SK-N-SH treated with all-trans-retinoic acid at 6 μM for 48 hours (cell line): ENCODE measurements around the gene SLC4A5.
"Not testable (repeated sequence)": the region's sequence is repeated elsewhere in the genome, so short reads cannot be mapped to it uniquely, and the experiment has no call there.

Source experiments
- ATAC-seq: fragments of 200-7000 bp; cut with Tn5 transposase; 3 replicates; pipeline ENCODE4 v1.9.1; 2020; ENCODE audit warnings: mild to moderate bottlenecking, moderate library complexity
- ARNTL ChIP-seq: fragments of 450-650 bp; formaldehyde crosslinking; IDR thresholded peaks from 2 replicates; pipeline ENCODE4 v1.5.0; 2020; ENCODE audit warnings: low read depth, mild to moderate bottlenecking, moderate library complexity, borderline replicate concordance
- BACH2 ChIP-seq: fragments of 250-450 bp; sonication (Bioruptor Pico); IDR thresholded peaks from 2 replicates; pipeline ENCODE4 v1.9.0; 2021; ENCODE audit warnings: mild to moderate bottlenecking, borderline replicate concordance
- CSDC2 ChIP-seq: fragments of 250-450 bp; sonication (Bioruptor Pico); IDR thresholded peaks from 2 replicates; pipeline ENCODE4 v1.5.0; 2020; ENCODE audit warnings: mild to moderate bottlenecking, moderate library complexity
- ESRRG ChIP-seq: fragments of 250-450 bp; sonication (Bioruptor Pico); IDR thresholded peaks from 2 replicates; pipeline ENCODE4 v1.6.1; 2021; ENCODE audit warnings: mild to moderate bottlenecking
- GLIS3 ChIP-seq: fragments of 250-450 bp; sonication (Bioruptor Pico); IDR thresholded peaks from 2 replicates; pipeline ENCODE4 v1.5.0; 2020; ENCODE audit warnings: mild to moderate bottlenecking, moderate library complexity
- ISL1 ChIP-seq: fragments of 250-450 bp; sonication (Bioruptor Pico); IDR thresholded peaks from 2 replicates; pipeline ENCODE4 v2.1.2; 2022; ENCODE audit warnings: mild to moderate bottlenecking, moderate library complexity
- OSR1 ChIP-seq: fragments of 250-450 bp; sonication (Bioruptor Pico); IDR thresholded peaks from 2 replicates; pipeline ENCODE4 v1.8.0; 2022; ENCODE audit warnings: moderate library complexity, mild to moderate bottlenecking, inconsistent platforms
- PATZ1 ChIP-seq: fragments of 250-450 bp; sonication (Bioruptor Pico); IDR thresholded peaks from 2 replicates; pipeline ENCODE4 v1.8.0; 2020; ENCODE audit warnings: mild to moderate bottlenecking, moderate library complexity, borderline replicate concordance
- PPARA ChIP-seq: fragments of 250-450 bp; sonication (Bioruptor Pico); IDR thresholded peaks from 2 replicates; pipeline ENCODE4 v1.5.0; 2020; ENCODE audit warnings: mild to moderate bottlenecking, borderline replicate concordance
- RARB ChIP-seq: fragments of 250-450 bp; sonication (Bioruptor Pico); IDR thresholded peaks from 2 replicates; pipeline ENCODE4 v1.8.0; 2021; ENCODE audit warnings: mild to moderate bottlenecking, moderate library complexity
- SNAI2 ChIP-seq: fragments of 250-450 bp; sonication (Bioruptor Pico); IDR thresholded peaks from 2 replicates; pipeline ENCODE4 v1.5.0; 2020; ENCODE audit warnings: mild to moderate bottlenecking, moderate library complexity
- TCF4 ChIP-seq: fragments of 250-450 bp; sonication (Bioruptor Pico); IDR thresholded peaks from 2 replicates; pipeline ENCODE4 v1.8.0; 2021; ENCODE audit warnings: mild to moderate bottlenecking, moderate library complexity, borderline replicate concordance
- TOX ChIP-seq: fragments of 250-450 bp; sonication (Bioruptor Pico); IDR thresholded peaks from 2 replicates; pipeline ENCODE4 v1.8.0; 2021; ENCODE audit warnings: mild to moderate bottlenecking, moderate library complexity, borderline replicate concordance
- ZC3H10 ChIP-seq: fragments of 250-450 bp; sonication (Bioruptor Pico); IDR thresholded peaks from 2 replicates; pipeline ENCODE4 v1.5.1; 2021; ENCODE audit warnings: mild to moderate bottlenecking, moderate library complexity
- ZFP3 ChIP-seq: fragments of 250-450 bp; sonication (Bioruptor Pico); IDR thresholded peaks from 2 replicates; pipeline ENCODE4 v1.5.0; 2020; ENCODE audit warnings: mild to moderate bottlenecking, moderate library complexity
- ZFP30 ChIP-seq: fragments of 450-650 bp; formaldehyde crosslinking; IDR thresholded peaks from 2 replicates; pipeline ENCODE4 v1.5.0; 2022; ENCODE audit warnings: mild to moderate bottlenecking, moderate library complexity
- ZNF565 ChIP-seq: fragments of 450-650 bp; formaldehyde crosslinking; conservative IDR thresholded peaks from 2 replicates; pipeline ENCODE4 v1.5.0; 2020; ENCODE audit warnings: low read depth, mild to moderate bottlenecking, moderate library complexity
- ZNF70 ChIP-seq: fragments of 450-650 bp; formaldehyde crosslinking; IDR thresholded peaks from 2 replicates; pipeline ENCODE4 v1.5.0; 2020; ENCODE audit warnings: mild to moderate bottlenecking, moderate library complexity
- ZNF8 ChIP-seq: fragments of 450-650 bp; formaldehyde crosslinking; IDR thresholded peaks from 2 replicates; pipeline ENCODE4 v1.5.0; 2020; ENCODE audit warnings: mild to moderate bottlenecking, moderate library complexity
- TF ChIP-seq, protein P1 (sequence below): fragments of 250-450 bp; sonication (Bioruptor Pico); IDR thresholded peaks from 2 replicates; pipeline ENCODE4 v1.5.1; 2020; ENCODE audit warnings: low read depth, mild to moderate bottlenecking, moderate library complexity
- TF ChIP-seq, protein P2 (sequence below): fragments of 250-450 bp; sonication (Bioruptor Pico); IDR thresholded peaks from 2 replicates; pipeline ENCODE4 v1.5.0; 2020; ENCODE audit warnings: mild to moderate bottlenecking, moderate library complexity
- TF ChIP-seq, protein P3 (sequence below): fragments of 250-450 bp; sonication (Bioruptor Pico); IDR thresholded peaks from 2 replicates; pipeline ENCODE4 v1.8.0; 2021; ENCODE audit warnings: low read depth, mild to moderate bottlenecking, moderate library complexity, borderline replicate concordance

The SLC4A5 gene

DNA sequence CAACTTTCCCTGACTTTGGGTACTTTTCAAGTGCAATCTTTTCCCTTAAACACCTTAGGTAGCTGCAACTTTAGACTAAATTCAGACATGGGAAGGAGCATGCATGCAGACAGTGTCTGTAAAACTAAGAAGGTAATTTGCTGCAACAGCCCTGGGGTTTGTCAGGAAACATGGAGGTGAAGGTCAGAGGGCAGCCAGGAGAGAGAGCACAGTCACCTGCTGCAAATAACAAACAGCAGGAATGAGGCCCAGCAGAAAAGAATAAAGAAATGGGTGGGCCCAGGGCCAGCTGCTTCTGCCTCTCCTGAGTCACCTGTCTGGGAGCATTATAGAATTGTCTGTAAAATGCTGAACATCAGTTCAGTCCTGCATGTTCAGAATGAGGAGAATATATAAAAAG, 109.6 kb downstream of the SLC4A5 start:
- ATAC-seq = no peak
- TF ChIP-seq, protein P1, sequence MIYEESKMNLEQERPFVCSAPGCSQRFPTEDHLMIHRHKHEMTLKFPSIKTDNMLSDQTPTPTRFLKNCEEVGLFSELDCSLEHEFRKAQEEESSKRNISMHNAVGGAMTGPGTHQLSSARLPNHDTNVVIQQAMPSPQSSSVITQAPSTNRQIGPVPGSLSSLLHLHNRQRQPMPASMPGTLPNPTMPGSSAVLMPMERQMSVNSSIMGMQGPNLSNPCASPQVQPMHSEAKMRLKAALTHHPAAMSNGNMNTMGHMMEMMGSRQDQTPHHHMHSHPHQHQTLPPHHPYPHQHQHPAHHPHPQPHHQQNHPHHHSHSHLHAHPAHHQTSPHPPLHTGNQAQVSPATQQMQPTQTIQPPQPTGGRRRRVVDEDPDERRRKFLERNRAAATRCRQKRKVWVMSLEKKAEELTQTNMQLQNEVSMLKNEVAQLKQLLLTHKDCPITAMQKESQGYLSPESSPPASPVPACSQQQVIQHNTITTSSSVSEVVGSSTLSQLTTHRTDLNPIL (CRISPR knock-in tag) = no peak
- TF ChIP-seq ZFP3 (CRISPR knock-in tag) (no peak), PATZ1 (CRISPR knock-in tag) (no peak), BACH2 (CRISPR knock-in tag) (no peak), TOX (CRISPR knock-in tag) (no peak), PPARA (CRISPR knock-in tag) (no peak), ESRRG (CRISPR knock-in tag) (no peak), ISL1 (CRISPR knock-in tag) (no peak), ARNTL (no peak), OSR1 (no peak), GLIS3 (CRISPR knock-in tag) (no peak), RARB (CRISPR knock-in tag) (no peak), ZNF8 (CRISPR knock-in tag) (no peak), TCF4 (no peak), ZNF565 (no peak), SNAI2 (CRISPR knock-in tag) (no peak)
- TF ChIP-seq, protein P2, sequence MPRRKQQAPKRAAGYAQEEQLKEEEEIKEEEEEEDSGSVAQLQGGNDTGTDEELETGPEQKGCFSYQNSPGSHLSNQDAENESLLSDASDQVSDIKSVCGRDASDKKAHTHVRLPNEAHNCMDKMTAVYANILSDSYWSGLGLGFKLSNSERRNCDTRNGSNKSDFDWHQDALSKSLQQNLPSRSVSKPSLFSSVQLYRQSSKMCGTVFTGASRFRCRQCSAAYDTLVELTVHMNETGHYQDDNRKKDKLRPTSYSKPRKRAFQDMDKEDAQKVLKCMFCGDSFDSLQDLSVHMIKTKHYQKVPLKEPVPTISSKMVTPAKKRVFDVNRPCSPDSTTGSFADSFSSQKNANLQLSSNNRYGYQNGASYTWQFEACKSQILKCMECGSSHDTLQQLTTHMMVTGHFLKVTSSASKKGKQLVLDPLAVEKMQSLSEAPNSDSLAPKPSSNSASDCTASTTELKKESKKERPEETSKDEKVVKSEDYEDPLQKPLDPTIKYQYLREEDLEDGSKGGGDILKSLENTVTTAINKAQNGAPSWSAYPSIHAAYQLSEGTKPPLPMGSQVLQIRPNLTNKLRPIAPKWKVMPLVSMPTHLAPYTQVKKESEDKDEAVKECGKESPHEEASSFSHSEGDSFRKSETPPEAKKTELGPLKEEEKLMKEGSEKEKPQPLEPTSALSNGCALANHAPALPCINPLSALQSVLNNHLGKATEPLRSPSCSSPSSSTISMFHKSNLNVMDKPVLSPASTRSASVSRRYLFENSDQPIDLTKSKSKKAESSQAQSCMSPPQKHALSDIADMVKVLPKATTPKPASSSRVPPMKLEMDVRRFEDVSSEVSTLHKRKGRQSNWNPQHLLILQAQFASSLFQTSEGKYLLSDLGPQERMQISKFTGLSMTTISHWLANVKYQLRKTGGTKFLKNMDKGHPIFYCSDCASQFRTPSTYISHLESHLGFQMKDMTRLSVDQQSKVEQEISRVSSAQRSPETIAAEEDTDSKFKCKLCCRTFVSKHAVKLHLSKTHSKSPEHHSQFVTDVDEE = no peak
- TF ChIP-seq, protein P3, sequence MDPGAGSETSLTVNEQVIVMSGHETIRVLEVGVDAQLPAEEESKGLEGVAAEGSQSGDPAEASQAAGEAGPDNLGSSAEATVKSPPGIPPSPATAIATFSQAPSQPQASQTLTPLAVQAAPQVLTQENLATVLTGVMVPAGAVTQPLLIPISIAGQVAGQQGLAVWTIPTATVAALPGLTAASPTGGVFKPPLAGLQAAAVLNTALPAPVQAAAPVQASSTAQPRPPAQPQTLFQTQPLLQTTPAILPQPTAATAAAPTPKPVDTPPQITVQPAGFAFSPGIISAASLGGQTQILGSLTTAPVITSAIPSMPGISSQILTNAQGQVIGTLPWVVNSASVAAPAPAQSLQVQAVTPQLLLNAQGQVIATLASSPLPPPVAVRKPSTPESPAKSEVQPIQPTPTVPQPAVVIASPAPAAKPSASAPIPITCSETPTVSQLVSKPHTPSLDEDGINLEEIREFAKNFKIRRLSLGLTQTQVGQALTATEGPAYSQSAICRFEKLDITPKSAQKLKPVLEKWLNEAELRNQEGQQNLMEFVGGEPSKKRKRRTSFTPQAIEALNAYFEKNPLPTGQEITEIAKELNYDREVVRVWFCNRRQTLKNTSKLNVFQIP (CRISPR knock-in tag) = no peak

- no peak for TF ChIP-seq OSR1
- no peak for TF ChIP-seq GLIS3 (CRISPR knock-in tag)
- TF ChIP-seq ZNF8 (CRISPR knock-in tag) = no peak
- no peak for TF ChIP-seq SNAI2 (CRISPR knock-in tag)
- TF ChIP-seq CSDC2 = no peak
- no peak for TF ChIP-seq ZC3H10 (CRISPR knock-in tag)
- no peak for TF ChIP-seq RARB (CRISPR knock-in tag)
- TF ChIP-seq, protein P2 = no peak
- no peak for TF ChIP-seq ZNF70 (CRISPR knock-in tag)
- no peak for TF ChIP-seq TOX (CRISPR knock-in tag)
- no peak for TF ChIP-seq BACH2 (CRISPR knock-in tag)
- TF ChIP-seq ARNTL = no peak
- no peak for TF ChIP-seq ISL1 (CRISPR knock-in tag)
- TF ChIP-seq ZFP30 = no peak
- TF ChIP-seq PPARA (CRISPR knock-in tag) = no peak
- TF ChIP-seq ZFP3 (CRISPR knock-in tag) = no peak
- no peak for TF ChIP-seq ESRRG (CRISPR knock-in tag)
- TF ChIP-seq, protein P3 (CRISPR knock-in tag) = no peak
- TF ChIP-seq ZNF565 = no peak
- no peak for ATAC-seq
These were observed 110.8 kb downstream of the SLC4A5 start for GRCh38 chr2:74232426-74232825.

GRCh38 chr2:74229865-74230264, 113.4 kb downstream of the SLC4A5 start:
- not testable (repeated sequence) for ATAC-seq
